Ovary (tissue), 9 donors: ENCODE data around the gene MEF2B. TPM values are rescaled to one million over a fixed set of nuclear protein-coding genes. Genes with fewer than 3 reads are reported as not detected.
"Not testable (repeated sequence)": the region's sequence is repeated elsewhere in the genome, so short reads cannot be mapped to it uniquely, and the experiment has no call there.

Experiments
- DNase-seq, 5 donors: peaks; one replicate each; pipeline ENCODE4 v3.0.0-alpha.2; 2019 to 2020
- H3K27ac ChIP-seq, 2 donors: fragments of 200-600 bp; one replicate each; pipeline versions ENCODE4 v1.5.1 to v1.8.0; 2019 to 2022
- H3K27me3 ChIP-seq: fragments of 200-600 bp; one replicate; pipeline ENCODE4 v1.8.0; 2022
- H3K36me3 ChIP-seq: fragments of 200-600 bp; sonication (generic); one replicate; pipeline ENCODE4 v1.5.1; 2019
- H3K4me1 ChIP-seq: one replicate; pipeline ENCODE4 v1.8.1; 2013; ENCODE audit warnings: mild to moderate bottlenecking, moderate library complexity; ENCODE audit not compliant: insufficient read depth
- H3K4me3 ChIP-seq: fragments of 200-600 bp; sonication (generic); one replicate; pipeline ENCODE4 v1.5.1; 2017
- H3K9me3 ChIP-seq, 2 donors: fragments of 200-600 bp in 1 of 2; sonication (generic) in 1 of 2; one replicate each; pipeline versions ENCODE4 v1.5.1 to v1.8.1; 2013 to 2019; ENCODE audit warnings: mild to moderate bottlenecking in 1 of 2, moderate library complexity in 1 of 2
- CTCF ChIP-seq, 3 donors: fragments of 450-650 bp in 2 of 3; fragments of 200-600 bp in 1 of 3; IDR thresholded peaks; one replicate each; pipeline versions ENCODE4 v1.5.1 to v1.8.0; 2016 to 2022; ENCODE audit warnings: antibody characterized with exemption in 3 of 3, mild to moderate bottlenecking in 1 of 3
- EP300 ChIP-seq: sonication (generic); formaldehyde crosslinking; IDR thresholded peaks from one replicate; pipeline ENCODE4 v1.6.1; 2017; ENCODE audit warnings: antibody characterized with exemption
- POLR2A ChIP-seq: fragments of 450-650 bp; IDR thresholded peaks from one replicate; pipeline ENCODE4 v1.6.1; 2017; ENCODE audit warnings: antibody characterized with exemption, mild to moderate bottlenecking, moderate library complexity
- WGBS, 3 donors: extraction: QIAGEN DNeasy Blood & Tissue Kit in 1 of 3; methylation state at CpG; one replicate each; pipeline versions ENCODE4 v1.1.5 to v1.1.7; 2013 to 2017; 5-methylcytosine and 5-hydroxymethylcytosine counted together
- intact Hi-C, 4 donors: fragments of 100-400 bp; cut with DNase I; formaldehyde crosslinking; loops; one replicate each; pipeline versions ENCODE4 v1.11.0 to v1.15.1; 2022 to 2023
- polyA plus RNA-seq, 2 donors: library from polyadenylated mRNA; stranded (reverse); fragments of 200-250 nt in 1 of 2; fragments of 350-450 nt in 1 of 2; fragmentation: Illumina TruSeq in 1 of 2; extraction: RNeasy Lipid Tissue Mini Kit (QIAGEN cat#74804) in 1 of 2; gene quantifications; one replicate each; pipeline ENCODE4 v1.2.3, GENCODE V29; 2013 to 2014
- total RNA-seq, 7 donors: library from RNA; depleted of rRNA in 2 of 7; stranded (reverse); fragments of >200 nt in 2 of 7; fragmentation: NEBNext Ultra II Directional in 3 of 7; extraction: Animal tissue kit (Norgen Biotek cat#: 25700) in 3 of 7; gene quantifications; one replicate each; pipeline versions ENCODE4 v1.1.0 to v1.2.4, GENCODE V29; 2016 to 2023
- donor health status: DM: no; HTN: no; CAD: no; lungs with moderate emphysema.
- donor health status: DM: no; HTN: no; CAD: no.
- donor health status: Bipolar disorder and iron deficiency.
- donor health status: DM: yes; HTN: yes; CAD: no.
- donor health status: DM: no; HTN: no; CAD: no.
- donor health status: DM: yes; HTN: yes; CAD: no.

The MEF2B gene
- total and polyA plus RNA-seq, 9 donors, result 0.35 to 3.6 (median 1.4) TPM; not detected in 1

GRCh38 chr19:19110410-19111135 lies 59.5 kb downstream of the MEF2B start:
- Histone ChIP-seq H3K9me3 (no peaks in the 10 kb centered on the region), H3K4me3 (no peak overlapping the region), H3K4me1 (peaks cover 17% of the 10 kb centered on the region), H3K27ac (no peak overlapping the region), H3K36me3 (no peaks in the 10 kb centered on the region), H3K27me3 (no peaks in the 10 kb centered on the region)
- no peak for TF ChIP-seq POLR2A
- peak in 1 of 3 donors; percentile 48 for TF ChIP-seq CTCF (IDR thresholded peaks at IDR 0.05)
- no peak for TF ChIP-seq EP300
- DNase-seq, result peak in 4 of 5 donors; percentile 39 to 66 (median 51)
- intact Hi-C loops, result no loop called here
- 25 to 39% (median 30%) methylated on average over 51 to 66 of the region's 66 CpGs for WGBS, 3 donors

GRCh38 chr19:19109601-19110000 lies 60.5 kb downstream of the MEF2B start:
- peak in 3 of 5 donors; percentile 42 to 64 (median 50) for DNase-seq
- Histone ChIP-seq H3K27me3 (no peaks in the 10 kb centered on the region), H3K27ac (peak overlapping the region; percentile 49 to 58), H3K4me1 (peaks cover 21% of the 10 kb centered on the region), H3K4me3 (no peak overlapping the region), H3K9me3 (no peaks in the 10 kb centered on the region), H3K36me3 (no peaks in the 10 kb centered on the region)
- intact Hi-C loops, result no loop called here
- WGBS, 3 donors, result 7 to 20% (median 10%) methylated on average over 9 of the region's 9 CpGs
- no peak for TF ChIP-seq EP300
- no peak for TF ChIP-seq CTCF (IDR thresholded peaks at IDR 0.05)
- TF ChIP-seq POLR2A, result no peak

GRCh38 chr19:19107654-19108053 lies 62.4 kb downstream of the MEF2B start:
- no peaks in the 10 kb centered on the region for H3K27me3 ChIP-seq
- H3K9me3 ChIP-seq, result no peaks in the 10 kb centered on the region
- no peak overlapping the region for H3K4me3 ChIP-seq
- WGBS, 3 donors, result 87 to 89% (median 87%) methylated on average over 11 of the region's 11 CpGs
- intact Hi-C loops, result no loop called here
- no peak for DNase-seq
- no peak overlapping the region for H3K27ac ChIP-seq
- H3K36me3 ChIP-seq, result no peaks in the 10 kb centered on the region
- H3K4me1 ChIP-seq, result peaks cover 21% of the 10 kb centered on the region
- TF ChIP-seq CTCF (IDR thresholded peaks at IDR 0.05), result no peak
- TF ChIP-seq EP300, result no peak

GRCh38 chr19:19106938-19107337 lies 63.1 kb downstream of the MEF2B start:
- peaks cover 21% of the 10 kb centered on the region for H3K4me1 ChIP-seq
- H3K4me3 ChIP-seq, DNase-seq, H3K27ac ChIP-seq, H3K9me3 ChIP-seq, intact Hi-C loops, H3K36me3 ChIP-seq, H3K27me3 ChIP-seq: not testable (repeated sequence)
- WGBS, 3 donors, result 91 to 98% (median 95%) methylated on average over 7 of the region's 7 CpGs

- Histone ChIP-seq H3K4me1 (peaks cover 21% of the 10 kb centered on the region), H3K9me3 (no peaks in the 10 kb centered on the region), H3K36me3 (no peaks in the 10 kb centered on the region), H3K27me3 (no peaks in the 10 kb centered on the region), H3K4me3 (peak overlapping the region; percentile 51), H3K27ac (peak overlapping the region; percentile 14 to 74)
- intact Hi-C loops, result no loop called here
- TF ChIP-seq POLR2A, result no peak
- TF ChIP-seq EP300, result no peak
- TF ChIP-seq CTCF (IDR thresholded peaks at IDR 0.05), result no peak
- WGBS, 3 donors, result 7 to 17% (median 12%) methylated on average over 20 to 25 of the region's 25 CpGs
- peak in 4 of 5 donors; percentile 60 to 74 (median 66) for DNase-seq
Measured at GRCh38 chr19:19106056-19106551, 64.0 kb downstream of the MEF2B start.
